GM23338 (cell line): ENCODE results near the gene CDRT15L2.

Experiments used
- EZH2phosphoT487 ChIP-seq: fragments of 200-600 bp; sonication (generic); IDR thresholded peaks from one replicate; pipeline ENCODE4 v1.8.1; 2018; ENCODE audit warnings: antibody characterized with exemption; ENCODE audit not compliant: unreplicated experiment
- ZNF114 ChIP-seq: fragments of 250-450 bp; sonication (Bioruptor Pico); IDR thresholded peaks from 2 replicates; pipeline ENCODE4 v1.5.0; 2020; ENCODE audit warnings: mild to moderate bottlenecking, moderate library complexity

DNA sequence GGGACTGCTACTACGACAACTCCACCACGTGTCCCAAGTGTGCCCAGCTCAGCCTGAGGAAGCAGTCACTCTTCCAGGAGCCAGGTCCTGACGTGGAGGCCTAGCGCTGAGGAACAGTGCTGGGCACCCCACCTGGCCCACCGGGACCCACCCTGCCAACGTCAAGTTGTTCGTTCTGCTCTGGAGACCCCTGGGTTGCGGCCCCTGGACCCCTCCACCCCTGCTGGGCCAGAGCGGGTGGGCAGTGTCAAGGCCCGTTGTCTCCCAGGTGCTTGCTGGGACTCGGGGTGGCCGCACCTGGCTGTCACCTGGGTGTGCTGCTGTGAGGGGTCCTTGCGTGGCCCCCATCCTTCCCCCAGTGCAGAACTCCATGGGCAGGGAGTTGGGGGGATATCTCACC is 34.4 kb downstream of the CDRT15L2 start:
- TF ChIP-seq ZNF114 = no peak
- no peak for TF ChIP-seq EZH2phosphoT487
